ENCODE data around the gene SCN2B. TPM values are rescaled to one million over a fixed set of nuclear protein-coding genes. Genes with fewer than 3 reads are reported as not detected.
A peak's percentile ranks its signal among the peaks of the same experiment; 100 is the strongest.

The SCN2B gene
- total RNA-seq, 1 experiment from 2014 or later = not detected

DNA sequence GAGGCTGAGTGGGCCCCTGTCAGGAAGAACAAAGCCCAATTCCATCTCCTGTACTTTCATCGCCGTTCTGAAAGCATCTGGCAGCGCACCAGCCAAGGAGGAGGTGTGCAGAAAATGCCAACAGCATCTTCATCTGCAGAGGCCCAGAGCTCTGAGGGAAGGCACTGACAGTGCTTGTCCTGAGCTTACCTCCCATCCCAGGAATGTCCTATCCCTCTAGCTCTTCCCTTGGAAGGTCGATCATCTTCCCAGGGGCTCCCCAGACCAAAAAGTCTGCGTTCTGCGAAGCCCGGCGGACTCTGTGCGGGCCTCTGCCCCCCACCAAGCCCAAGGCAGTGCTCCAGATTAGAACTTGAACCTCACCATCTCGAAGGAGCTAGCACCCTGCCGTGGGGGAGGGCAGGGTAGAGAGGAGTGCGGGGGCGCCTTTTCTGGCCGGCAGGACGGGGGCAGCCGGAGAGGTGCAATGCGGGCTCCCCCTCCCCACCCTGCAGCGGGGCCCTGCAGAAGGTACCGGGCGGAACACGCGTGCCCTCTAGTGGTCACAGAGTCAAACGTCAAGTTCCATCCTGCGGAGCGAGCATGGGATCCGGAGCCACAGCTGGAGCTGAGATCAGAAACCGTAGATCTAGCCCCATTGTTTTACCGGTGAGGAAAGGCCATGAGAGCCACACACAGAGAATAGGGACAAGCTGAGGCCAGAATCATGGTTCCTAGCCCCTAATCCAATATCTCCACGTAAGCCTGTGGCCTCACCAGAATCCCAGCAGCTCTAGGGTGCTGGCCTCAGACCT, 5.0 kb downstream of the SCN2B start:
- Histone ChIP-seq H3K36me3 (no peaks in the 10 kb centered on the region), H3K4me3 (no peak overlapping the region), H3K9me3 (replicated peaks) (no peaks in the 10 kb centered on the region), H3K4me1 (no peaks in the 10 kb centered on the region), H3K27me3 (no peaks in the 10 kb centered on the region), H3K27ac (no peak overlapping the region)
- peak; percentile 28 to 70 for DNase-seq

DNA sequence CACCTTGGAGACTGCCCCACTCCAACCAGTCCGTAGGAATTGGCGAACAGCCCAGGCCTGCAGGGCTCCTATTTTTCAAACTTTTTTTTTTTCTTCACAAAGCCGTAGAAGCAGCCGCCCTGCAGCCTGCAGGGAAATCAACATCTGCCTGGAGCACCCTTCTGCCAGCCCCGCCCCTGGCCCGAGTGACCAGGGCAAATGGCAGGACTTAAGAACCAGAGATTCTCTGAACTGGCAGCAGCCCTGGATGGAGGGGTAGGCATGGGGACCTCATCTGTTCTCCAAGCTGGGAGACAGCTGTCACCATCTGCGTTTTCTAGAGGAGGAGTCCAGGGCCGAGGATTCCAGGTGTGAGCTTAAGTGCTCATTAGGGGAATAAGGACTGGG, 5.6 kb downstream of the SCN2B start:
- Histone ChIP-seq H3K27me3 (no peaks in the 10 kb centered on the region), H3K9me3 (replicated peaks) (no peaks in the 10 kb centered on the region), H3K4me3 (no peak overlapping the region), H3K27ac (no peak overlapping the region), H3K36me3 (no peaks in the 10 kb centered on the region), H3K4me1 (no peaks in the 10 kb centered on the region)
- no peak for DNase-seq

DNA sequence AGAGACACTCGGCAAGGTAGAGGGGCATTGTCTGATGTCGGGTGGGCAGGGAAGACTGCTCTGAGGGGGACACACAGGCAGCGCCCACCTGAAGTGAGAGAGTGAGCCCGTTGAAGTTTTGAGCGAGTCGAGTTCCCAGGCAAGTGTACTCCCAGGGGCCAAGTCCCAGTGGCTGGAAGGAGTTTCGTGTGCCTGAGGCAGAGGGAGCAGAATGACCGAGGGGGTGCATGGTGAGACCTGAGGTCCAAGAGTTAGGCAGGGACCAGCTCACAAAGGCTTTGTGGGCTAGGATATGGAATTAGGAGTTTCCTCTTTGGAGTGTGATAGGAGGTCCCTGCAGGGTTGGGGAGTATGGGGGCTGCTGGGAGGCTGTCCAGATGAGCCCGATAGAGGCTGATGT, 6.2 kb downstream of the SCN2B start:
- H3K4me3 ChIP-seq = no peak overlapping the region
- DNase-seq = no peak
- no peaks in the 10 kb centered on the region for H3K4me1 ChIP-seq
- no peaks in the 10 kb centered on the region for H3K36me3 ChIP-seq
- H3K27ac ChIP-seq = no peak overlapping the region
- H3K9me3 ChIP-seq (replicated peaks) = no peaks in the 10 kb centered on the region
- H3K27me3 ChIP-seq = no peaks in the 10 kb centered on the region

DNA sequence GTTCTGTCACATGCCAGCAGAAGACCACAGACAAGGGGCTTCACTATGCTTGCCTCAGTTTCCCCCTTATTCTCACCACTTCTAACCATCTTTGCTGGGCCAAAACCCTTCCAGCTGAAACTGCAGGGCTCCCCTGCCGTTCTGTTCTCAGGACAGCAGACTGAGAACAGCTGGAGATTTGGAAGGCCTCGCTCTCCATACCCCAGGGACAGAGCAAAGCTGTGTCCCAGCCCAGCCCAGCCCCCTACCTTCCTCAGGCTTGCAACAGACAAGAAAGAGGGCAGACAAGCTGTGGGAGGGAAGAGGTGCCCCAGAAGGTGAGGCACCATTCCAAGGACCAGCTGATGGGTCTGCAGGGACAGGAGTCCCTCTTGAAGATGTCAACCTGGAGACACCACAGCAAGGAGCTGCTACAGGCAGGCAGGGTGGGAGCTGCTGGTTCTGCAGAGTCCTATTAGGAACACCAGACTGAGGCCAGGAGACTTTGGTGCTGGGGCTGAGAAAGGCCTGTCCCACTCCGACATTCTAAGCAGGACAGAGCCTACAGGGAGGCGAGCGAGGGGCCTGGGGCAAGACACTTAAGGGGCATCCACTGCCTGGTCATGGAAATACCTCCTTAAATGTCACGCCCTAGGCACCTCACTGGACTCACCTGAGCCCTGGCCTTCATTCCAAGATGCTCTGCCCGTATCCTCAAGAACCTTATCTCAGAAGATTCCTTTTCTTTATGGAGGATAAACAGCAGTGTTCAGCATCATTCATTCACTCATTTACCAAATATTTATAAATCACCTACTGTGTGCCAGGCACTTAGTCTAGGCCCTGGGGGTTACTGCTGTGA, 6.9 kb downstream of the SCN2B start:
- Histone ChIP-seq H3K9me3 (replicated peaks) (no peaks in the 10 kb centered on the region), H3K4me1 (no peaks in the 10 kb centered on the region), H3K27ac (no peak overlapping the region), H3K4me3 (no peak overlapping the region), H3K27me3 (no peaks in the 10 kb centered on the region), H3K36me3 (no peaks in the 10 kb centered on the region)
- no peak for DNase-seq

DNA sequence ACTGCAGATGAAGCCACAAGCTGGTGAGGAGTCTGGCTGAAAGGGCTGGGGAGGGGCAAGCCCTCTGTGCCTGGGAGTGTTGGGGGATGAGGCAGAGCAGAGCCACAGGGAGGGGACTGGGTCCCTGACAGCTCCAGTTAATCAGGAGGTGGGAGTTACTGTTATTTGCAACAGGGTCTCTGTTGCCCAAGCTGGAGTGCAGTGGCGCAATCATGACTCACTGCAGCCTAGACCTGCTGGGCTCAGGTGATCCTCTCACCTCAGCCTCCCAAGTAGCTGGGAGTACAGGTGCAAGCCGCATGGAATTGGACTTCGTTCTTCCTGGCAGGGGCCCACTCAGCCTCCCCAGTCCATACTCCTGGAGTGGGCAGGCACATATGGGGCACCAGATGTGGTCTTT, 7.7 kb downstream of the SCN2B start:
- no peak overlapping the region for H3K27ac ChIP-seq
- no peak for DNase-seq
- H3K4me3 ChIP-seq = no peak overlapping the region
- H3K27me3 ChIP-seq = no peaks in the 10 kb centered on the region
- H3K9me3 ChIP-seq (replicated peaks) = no peaks in the 10 kb centered on the region
- no peaks in the 10 kb centered on the region for H3K4me1 ChIP-seq
- no peaks in the 10 kb centered on the region for H3K36me3 ChIP-seq

DNA sequence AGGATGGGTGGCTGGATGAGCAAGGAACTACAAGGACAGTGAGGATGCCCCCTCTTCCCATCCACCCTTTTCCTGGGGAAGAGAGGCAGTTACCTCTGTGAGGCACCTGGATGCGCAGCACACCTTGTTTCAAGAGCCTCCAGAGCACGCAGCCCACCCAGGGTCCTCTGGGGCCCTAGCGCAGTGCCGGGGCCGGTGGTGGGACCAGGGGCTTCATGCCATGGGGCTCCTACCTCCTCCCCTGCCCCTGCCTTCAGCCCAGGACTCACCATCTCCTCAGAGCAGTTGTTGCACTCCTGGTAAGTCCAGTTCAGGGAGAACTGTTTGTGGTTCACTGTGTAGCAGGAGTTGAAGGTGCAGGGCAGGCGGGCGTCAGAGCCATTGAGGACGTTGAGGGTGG, 8.1 kb downstream of the SCN2B start:
- no peaks in the 10 kb centered on the region for H3K9me3 ChIP-seq (replicated peaks)
- no peaks in the 10 kb centered on the region for H3K27me3 ChIP-seq
- no peak for DNase-seq
- H3K36me3 ChIP-seq = no peaks in the 10 kb centered on the region
- no peak overlapping the region for H3K27ac ChIP-seq
- no peak overlapping the region for H3K4me3 ChIP-seq
- no peaks in the 10 kb centered on the region for H3K4me1 ChIP-seq

DNA sequence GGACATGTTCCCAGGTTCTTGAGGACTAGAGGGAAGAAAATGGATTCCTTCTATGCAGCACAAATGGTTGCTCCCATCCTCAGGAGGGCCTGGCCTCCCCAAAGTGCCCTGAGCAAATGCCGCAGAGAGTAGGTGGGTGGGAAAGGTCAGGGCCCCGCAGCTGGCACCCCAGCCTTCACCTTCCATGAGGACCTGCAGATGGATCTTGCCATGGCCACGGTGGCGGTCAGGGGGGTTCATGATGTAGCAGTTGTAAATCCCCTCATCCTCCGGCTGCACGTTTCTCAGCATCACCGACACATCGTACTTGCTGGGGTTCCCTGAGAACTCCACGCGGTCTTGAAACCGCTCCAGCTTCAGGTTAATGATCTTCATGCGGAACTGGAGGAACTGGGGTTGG, 8.5 kb downstream of the SCN2B start:
- no peak overlapping the region for H3K27ac ChIP-seq
- no peak overlapping the region for H3K4me3 ChIP-seq
- no peak for DNase-seq
- H3K4me1 ChIP-seq = no peaks in the 10 kb centered on the region
- H3K36me3 ChIP-seq = no peaks in the 10 kb centered on the region
- H3K27me3 ChIP-seq = no peaks in the 10 kb centered on the region
- no peaks in the 10 kb centered on the region for H3K9me3 ChIP-seq (replicated peaks)

DNA sequence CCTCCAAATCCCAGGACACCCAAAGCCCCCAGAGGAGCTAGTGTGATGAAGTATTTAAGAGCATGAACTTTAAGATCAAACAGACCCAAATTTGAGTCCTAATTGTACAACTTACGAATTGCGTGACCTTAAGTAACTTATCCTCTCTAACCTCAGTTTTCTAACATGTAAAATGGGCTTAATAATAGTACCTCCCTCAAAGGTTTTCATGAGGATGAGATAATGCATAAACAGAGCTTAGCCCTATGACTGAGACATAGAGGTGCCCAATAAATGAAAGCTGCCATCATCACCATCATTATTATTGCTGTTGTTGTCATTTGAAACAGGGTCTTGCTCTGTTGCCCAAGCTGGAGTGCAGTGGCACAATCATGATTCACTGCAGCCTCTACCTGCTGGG, 9.2 kb downstream of the SCN2B start:
- H3K4me3 ChIP-seq = no peak overlapping the region
- DNase-seq = no peak
- H3K27me3 ChIP-seq = no peaks in the 10 kb centered on the region
- no peaks in the 10 kb centered on the region for H3K9me3 ChIP-seq (replicated peaks)
- no peaks in the 10 kb centered on the region for H3K36me3 ChIP-seq
- H3K4me1 ChIP-seq = no peaks in the 10 kb centered on the region
- H3K27ac ChIP-seq = no peak overlapping the region

DNA sequence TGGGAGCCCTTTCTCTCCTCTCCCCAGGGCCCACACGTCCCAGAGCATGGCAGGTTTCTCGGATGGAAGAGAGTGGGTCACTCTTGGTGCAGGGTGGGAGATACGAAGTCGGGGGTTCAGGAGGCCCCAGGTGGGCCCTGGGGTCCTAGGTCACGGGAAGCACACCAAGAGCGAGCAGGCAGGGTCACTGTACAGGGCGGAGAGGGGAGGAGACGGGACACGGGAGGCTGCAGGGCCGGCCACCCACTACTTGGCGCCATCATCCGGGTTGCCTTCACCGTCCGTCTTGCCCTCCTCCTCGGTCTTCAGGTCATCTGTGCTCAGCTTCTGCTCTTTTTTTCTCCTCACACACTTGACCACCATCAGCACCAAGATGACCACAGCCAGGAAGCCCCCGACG, 9.8 kb downstream of the SCN2B start:
- Histone ChIP-seq H3K27ac (no peak overlapping the region), H3K4me3 (no peak overlapping the region), H3K36me3 (no peaks in the 10 kb centered on the region), H3K27me3 (no peaks in the 10 kb centered on the region), H3K9me3 (replicated peaks) (no peaks in the 10 kb centered on the region), H3K4me1 (no peaks in the 10 kb centered on the region)
- DNase-seq = no peak

DNA sequence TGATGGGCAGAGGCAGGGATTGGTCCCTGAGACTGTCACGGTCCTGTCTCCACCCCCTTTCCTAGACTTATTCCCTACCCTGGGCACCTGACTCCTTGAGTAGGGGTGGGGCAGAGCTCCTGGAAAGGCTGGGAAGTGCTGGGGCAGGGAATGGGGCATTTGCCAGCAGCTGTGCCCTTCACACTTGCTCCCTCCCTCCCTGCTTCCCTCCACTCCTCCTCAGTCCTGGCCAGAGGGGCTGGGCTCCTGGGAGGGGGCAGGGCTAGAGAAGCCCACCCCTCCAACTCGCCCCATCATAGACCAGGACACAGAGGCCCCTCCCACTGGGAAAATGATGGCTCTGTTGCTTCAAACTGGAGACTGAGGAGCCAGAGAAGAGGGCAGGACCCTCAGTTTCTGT, 11.6 kb downstream of the SCN2B start:
- DNase-seq = no peak
- Histone ChIP-seq H3K27me3 (no peaks in the 10 kb centered on the region), H3K36me3 (no peaks in the 10 kb centered on the region), H3K4me1 (no peaks in the 10 kb centered on the region), H3K4me3 (no peak overlapping the region), H3K27ac (no peak overlapping the region), H3K9me3 (replicated peaks) (no peaks in the 10 kb centered on the region)

DNA sequence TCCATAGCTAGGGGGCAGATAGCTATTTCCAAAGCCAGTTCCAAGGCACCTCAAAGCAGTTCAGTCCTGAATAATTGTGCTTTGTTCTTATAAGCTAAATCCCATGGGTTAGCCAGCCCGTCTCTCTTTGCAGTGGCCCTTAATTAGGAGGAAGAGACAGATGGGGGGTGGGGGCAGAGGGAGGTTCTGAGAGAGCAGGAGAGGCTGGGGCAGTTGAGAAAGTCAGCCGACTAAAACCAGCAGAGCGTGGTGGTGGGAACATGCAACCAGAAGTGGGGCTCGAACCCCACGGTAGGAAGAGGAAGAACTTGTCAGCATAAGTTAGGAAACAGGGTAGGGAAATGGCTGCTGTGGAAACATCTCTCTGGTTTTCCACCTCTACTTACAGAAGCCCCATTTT, 12.9 kb downstream of the SCN2B start:
- no peaks in the 10 kb centered on the region for H3K4me1 ChIP-seq
- no peaks in the 10 kb centered on the region for H3K27me3 ChIP-seq
- no peaks in the 10 kb centered on the region for H3K36me3 ChIP-seq
- H3K4me3 ChIP-seq = no peak overlapping the region
- no peak overlapping the region for H3K27ac ChIP-seq
- no peak for DNase-seq
- H3K9me3 ChIP-seq (replicated peaks) = no peaks in the 10 kb centered on the region

DNA sequence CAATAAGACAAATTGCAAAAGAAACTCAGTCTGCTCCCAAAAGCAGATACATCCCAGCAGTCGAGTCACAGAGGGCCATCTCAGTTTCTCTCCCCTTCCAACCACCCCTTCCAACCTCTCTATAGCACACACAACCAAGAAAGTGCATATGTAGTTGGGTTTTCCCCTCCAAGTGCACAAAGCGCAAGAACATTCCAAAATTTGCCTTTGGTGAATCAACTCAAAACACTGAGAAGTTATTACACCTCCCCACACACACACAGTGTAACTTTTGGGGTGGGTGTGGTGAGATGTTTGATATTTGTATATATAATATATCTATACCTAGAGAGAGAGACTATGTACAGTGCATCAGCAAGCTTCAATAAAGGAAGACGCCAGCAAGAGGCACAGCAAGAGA, 13.6 kb downstream of the SCN2B start:
- H3K4me1 ChIP-seq = no peaks in the 10 kb centered on the region
- no peaks in the 10 kb centered on the region for H3K27me3 ChIP-seq
- no peaks in the 10 kb centered on the region for H3K9me3 ChIP-seq (replicated peaks)
- H3K4me3 ChIP-seq = no peak overlapping the region
- DNase-seq = no peak
- H3K27ac ChIP-seq = no peak overlapping the region
- H3K36me3 ChIP-seq = no peaks in the 10 kb centered on the region

DNA sequence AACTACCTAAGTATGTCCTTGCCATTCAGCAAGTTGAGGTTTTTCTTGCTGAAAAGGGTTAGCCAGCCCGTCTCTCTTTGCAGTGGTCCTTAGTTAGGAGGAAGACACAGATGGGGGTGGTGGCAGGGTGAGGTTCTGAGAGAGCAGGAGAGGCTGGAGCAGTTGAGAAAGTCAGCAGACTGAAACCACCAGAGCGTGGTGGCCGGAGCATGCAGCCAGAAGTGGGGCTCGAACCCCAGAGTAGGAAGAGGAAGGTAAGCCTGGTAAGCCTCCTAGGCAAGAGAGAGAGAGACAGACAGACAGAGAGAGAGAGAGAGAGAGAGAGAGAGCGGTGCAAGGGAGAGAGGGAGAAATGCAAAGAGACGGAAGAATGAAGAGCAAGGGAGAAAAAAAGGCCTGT, 14.7 kb downstream of the SCN2B start:
- no peaks in the 10 kb centered on the region for H3K27me3 ChIP-seq
- H3K4me3 ChIP-seq = no peak overlapping the region
- no peaks in the 10 kb centered on the region for H3K9me3 ChIP-seq (replicated peaks)
- H3K4me1 ChIP-seq = no peaks in the 10 kb centered on the region
- H3K27ac ChIP-seq = no peak overlapping the region
- DNase-seq = no peak
- no peaks in the 10 kb centered on the region for H3K36me3 ChIP-seq

DNA sequence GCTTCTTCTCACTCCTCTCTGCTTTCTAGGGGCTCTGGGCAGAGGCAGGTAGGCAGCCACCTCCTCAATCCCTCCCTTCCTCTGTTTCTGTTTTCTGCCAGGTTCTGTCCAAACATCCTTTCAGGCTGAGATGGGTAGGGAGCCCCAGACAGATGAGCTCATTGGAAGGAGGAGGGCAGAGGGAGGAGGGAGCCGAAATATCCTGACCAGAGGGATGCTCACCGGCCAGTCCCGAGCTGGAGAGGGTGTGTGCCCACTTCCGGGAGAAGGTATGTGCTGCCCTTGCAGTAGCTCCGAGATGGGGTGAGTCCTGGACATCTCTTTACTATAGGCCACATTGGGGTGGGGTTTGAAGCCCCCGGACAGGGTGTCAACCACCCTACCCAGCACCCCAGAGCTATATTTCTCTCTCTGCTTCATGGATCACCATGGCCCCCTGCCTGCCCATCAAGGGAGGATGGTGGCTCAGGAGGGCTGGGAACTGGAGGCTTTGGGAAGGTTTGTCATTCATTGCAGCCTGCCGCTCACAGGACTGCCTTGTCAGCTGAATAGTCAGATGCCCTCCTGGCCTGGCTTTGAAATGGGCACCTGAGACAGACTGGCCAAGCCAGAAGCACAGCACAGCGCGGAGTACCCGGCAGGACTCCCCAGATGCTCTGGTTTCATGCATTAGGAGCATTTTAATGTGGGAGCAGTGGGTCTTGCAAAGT, 19.1 kb downstream of the SCN2B start:
- Histone ChIP-seq H3K27me3 (peaks cover 11% of the 10 kb centered on the region; the same call in 1 of the 2 replicates), H3K9me3 (replicated peaks) (no peaks in the 10 kb centered on the region), H3K4me3 (no peak overlapping the region), H3K27ac (no peak overlapping the region), H3K4me1 (no peaks in the 10 kb centered on the region), H3K36me3 (no peaks in the 10 kb centered on the region)
- no peak for DNase-seq

DNA sequence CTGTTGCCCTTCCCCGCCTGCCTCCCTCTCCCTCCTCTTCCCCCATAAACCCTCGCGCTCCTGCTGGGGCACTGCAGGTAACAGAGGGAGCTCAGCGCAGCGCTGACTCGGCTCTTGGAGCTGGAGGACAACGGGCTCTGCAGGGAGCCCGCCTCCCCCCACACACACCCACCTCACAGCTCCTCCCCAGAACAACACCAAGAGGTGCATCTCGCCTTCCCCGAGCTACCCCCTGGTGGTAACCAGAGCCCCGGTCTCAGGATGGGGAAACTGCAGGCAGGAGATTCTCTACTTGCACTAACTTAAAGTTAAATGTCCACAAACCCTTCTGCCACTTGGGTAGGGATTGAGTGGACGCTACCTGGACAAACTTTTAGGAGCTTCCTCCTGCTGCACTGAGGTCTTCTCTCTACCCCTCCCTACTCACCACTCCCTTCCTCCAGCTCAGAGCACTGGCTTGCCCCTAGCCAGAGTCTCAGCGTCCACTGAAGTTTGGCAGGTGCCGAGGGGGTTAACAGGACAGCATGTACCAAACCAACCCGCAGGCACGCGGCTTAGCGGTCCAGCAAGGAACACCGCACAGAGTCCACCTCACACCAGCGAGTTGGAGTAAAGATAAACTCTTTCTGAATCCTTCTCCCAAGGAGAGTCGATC, 19.8 kb downstream of the SCN2B start:
- no peaks in the 10 kb centered on the region for H3K36me3 ChIP-seq
- H3K9me3 ChIP-seq (replicated peaks) = no peaks in the 10 kb centered on the region
- peaks cover 14% of the 10 kb centered on the region; the same call in 1 of the 2 replicates for H3K27me3 ChIP-seq
- no peak for DNase-seq
- H3K4me3 ChIP-seq = no peak overlapping the region
- no peak overlapping the region for H3K27ac ChIP-seq
- no peaks in the 10 kb centered on the region for H3K4me1 ChIP-seq
